Sigmoid colon (tissue), 7 donors: ENCODE data around the gene ERCC6L. TPM values are rescaled to one million over a fixed set of nuclear protein-coding genes. Genes with fewer than 3 reads are reported as not detected.

Source experiments
- DNase-seq: peaks from one replicate; pipeline ENCODE4 v3.0.0-alpha.2; 2019
- H3K27ac ChIP-seq, 4 donors: fragments of 200-600 bp; sonication (generic); one replicate each; pipeline ENCODE4 v1.5.1; 2016 to 2019; ENCODE audit warnings: mild to moderate bottlenecking in 1 of 4
- H3K27me3 ChIP-seq, 3 donors: fragments of 200-600 bp; sonication (generic); one replicate each; pipeline ENCODE4 v1.5.1; 2019; ENCODE audit warnings: mild to moderate bottlenecking in 1 of 3
- H3K36me3 ChIP-seq, 4 donors: fragments of 200-600 bp; sonication (generic); one replicate each; pipeline ENCODE4 v1.5.1; 2016 to 2019
- H3K4me1 ChIP-seq, 4 donors: fragments of 200-600 bp; sonication (generic); one replicate each; pipeline ENCODE4 v1.5.1; 2017 to 2019
- H3K4me3 ChIP-seq, 4 donors: fragments of 200-600 bp; sonication (generic); one replicate each; pipeline ENCODE4 v1.5.1; 2017 to 2019; ENCODE audit warnings: mild to moderate bottlenecking in 2 of 4, moderate library complexity in 1 of 4
- H3K9me3 ChIP-seq, 4 donors: fragments of 200-600 bp in 3 of 4; sonication (generic) in 3 of 4; one replicate each; pipeline versions ENCODE4 v1.5.1 to v1.6.1; 2013 to 2019
- CTCF ChIP-seq, 4 experiments: fragments of 450-650 bp in 3 of 4; fragments of 200-600 bp in 1 of 4; IDR thresholded peaks; one replicate each; pipeline ENCODE4 v1.5.1; 2016 to 2019; ENCODE audit warnings: antibody characterized with exemption in 4 of 4, mild to moderate bottlenecking in 3 of 4, moderate library complexity in 2 of 4
- EP300 ChIP-seq, 4 donors: sonication (generic); formaldehyde crosslinking; IDR thresholded peaks; one replicate each; pipeline ENCODE4 v1.6.1; 2017; ENCODE audit warnings: antibody characterized with exemption in 4 of 4
- POLR2A ChIP-seq, 2 donors: fragments of 450-650 bp; IDR thresholded peaks; one replicate each; pipeline ENCODE4 v1.6.1; 2016; ENCODE audit warnings: antibody characterized with exemption in 2 of 2, mild to moderate bottlenecking in 2 of 2, moderate library complexity in 2 of 2
- POLR2AphosphoS5 ChIP-seq, 4 donors: sonication (generic); formaldehyde crosslinking; IDR thresholded peaks; one replicate each; pipeline ENCODE4 v1.6.1; 2017; ENCODE audit warnings: antibody characterized with exemption in 4 of 4
- WGBS, 2 donors: extraction: QIAGEN DNeasy Blood & Tissue Kit; methylation state at CpG; one replicate each; pipeline ENCODE4 v1.1.7; 2013; 5-methylcytosine and 5-hydroxymethylcytosine counted together
- intact Hi-C: fragments of 100-400 bp; cut with DNase I; formaldehyde crosslinking; loops from one replicate; pipeline ENCODE4 v1.15.1; 2023
- polyA plus RNA-seq, 3 donors: library from polyadenylated mRNA; stranded (reverse); fragments of 200-250 nt; gene quantifications; one replicate each; pipeline ENCODE4 v1.2.3, GENCODE V29; 2013
- total RNA-seq, 4 donors: library from RNA; depleted of rRNA; stranded (reverse); fragments of >200 nt; gene quantifications; one replicate each; pipeline ENCODE4 v1.1.0, GENCODE V29; 2016
- donor health status: healthy with polysubstance abuse.
- donor health status: Bipolar disorder and iron deficiency.
- donor health status: healthy.

The ERCC6L gene
- total and polyA plus RNA-seq, 7 donors = under 0.01 to 2.4 (median 0.20) TPM; not detected in 3

DNA sequence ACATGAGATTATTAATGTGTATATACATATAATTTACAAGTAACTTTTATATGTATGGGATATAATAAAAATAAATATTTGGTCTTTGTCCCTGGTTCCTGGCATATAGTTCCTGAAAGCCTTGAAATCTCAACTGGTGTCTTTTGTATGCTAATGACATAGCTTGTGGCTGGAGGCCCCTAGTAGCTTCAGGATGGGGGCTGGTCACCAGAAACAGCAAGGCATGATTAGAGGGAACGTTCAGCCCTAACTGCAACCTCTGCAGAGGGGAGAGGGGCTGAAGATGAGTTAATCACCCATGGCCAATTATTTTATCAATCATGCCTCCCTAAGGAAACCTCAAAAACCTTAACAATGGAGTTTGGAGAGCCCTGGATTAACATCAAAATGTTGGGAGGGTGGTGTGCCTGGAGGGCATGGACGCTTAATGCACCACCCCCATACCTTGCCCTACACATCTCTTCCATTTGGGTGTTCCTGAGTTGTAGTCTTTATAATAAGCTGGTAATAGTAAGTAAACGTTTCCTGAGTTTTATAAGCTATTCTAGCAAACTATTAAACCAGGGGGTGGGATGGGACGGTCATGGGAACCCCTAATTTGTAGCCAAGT, 35.9 kb downstream of the ERCC6L start:
- Histone ChIP-seq H3K27ac (no peak overlapping the region), H3K4me1 (no peaks in the 10 kb centered on the region), H3K27me3 (no peaks in the 10 kb centered on the region), H3K36me3 (peaks cover 0 to 11% (median 2%) of the 10 kb centered on the region in 4 donors), H3K9me3 (no peaks in the 10 kb centered on the region), H3K4me3 (no peak overlapping the region)
- DNase-seq = no peak
- TF ChIP-seq EP300 (IDR thresholded peaks at IDR 0.05) (no peak), POLR2AphosphoS5 (IDR thresholded peaks at IDR 0.05) (no peak), POLR2A (IDR thresholded peaks at IDR 0.05) (no peak), CTCF (IDR thresholded peaks at IDR 0.05) (no peak)
- 70 to 83% methylated on average over 4 of the region's 4 CpGs for WGBS, 2 donors
- intact Hi-C loops = no loop called here

- peaks cover 0 to 19% (median 2%) of the 10 kb centered on the region in 4 donors for H3K36me3 ChIP-seq
- WGBS, 2 donors = 86 to 91% methylated on average over 7 of the region's 7 CpGs
Observed at GRCh38 chrX:72201836-72202536, 36.8 kb downstream of the ERCC6L start.

GRCh38 chrX:72182924-72183323, 55.9 kb downstream of the ERCC6L start:
- H3K9me3 ChIP-seq = no peaks in the 10 kb centered on the region
- H3K4me1 ChIP-seq = peaks cover 0 to 20% (median 8%) of the 10 kb centered on the region in 4 donors
- H3K27ac ChIP-seq = no peak overlapping the region
- H3K4me3 ChIP-seq = no peak overlapping the region
- H3K36me3 ChIP-seq = no peaks in the 10 kb centered on the region
- WGBS, 2 donors = 88 to 93% methylated on average over 2 of the region's 2 CpGs
- TF ChIP-seq POLR2AphosphoS5 (IDR thresholded peaks at IDR 0.05) = no peak
- TF ChIP-seq EP300 (IDR thresholded peaks at IDR 0.05) = no peak
- no peak for TF ChIP-seq CTCF (IDR thresholded peaks at IDR 0.05)
- TF ChIP-seq POLR2A (IDR thresholded peaks at IDR 0.05) = no peak
- intact Hi-C loops = loop anchor here (5.0 kb wide), 1 partner anchor 166 kb away; no protein-coding TSS in a partner anchor
- H3K27me3 ChIP-seq = no peaks in the 10 kb centered on the region
- no peak for DNase-seq

More at GRCh38 chrX:72201836-72202536, 36.8 kb downstream of the ERCC6L start:
- H3K4me3 ChIP-seq = no peak overlapping the region
- no peaks in the 10 kb centered on the region for H3K4me1 ChIP-seq
- intact Hi-C loops = no loop called here
- no peak overlapping the region for H3K27ac ChIP-seq
- no peaks in the 10 kb centered on the region for H3K27me3 ChIP-seq
- H3K9me3 ChIP-seq = no peaks in the 10 kb centered on the region
- DNase-seq = no peak
- no peak for TF ChIP-seq EP300 (IDR thresholded peaks at IDR 0.05)
- no peak for TF ChIP-seq CTCF (IDR thresholded peaks at IDR 0.05)
- TF ChIP-seq POLR2A (IDR thresholded peaks at IDR 0.05) = no peak
- no peak for TF ChIP-seq POLR2AphosphoS5 (IDR thresholded peaks at IDR 0.05)

DNA sequence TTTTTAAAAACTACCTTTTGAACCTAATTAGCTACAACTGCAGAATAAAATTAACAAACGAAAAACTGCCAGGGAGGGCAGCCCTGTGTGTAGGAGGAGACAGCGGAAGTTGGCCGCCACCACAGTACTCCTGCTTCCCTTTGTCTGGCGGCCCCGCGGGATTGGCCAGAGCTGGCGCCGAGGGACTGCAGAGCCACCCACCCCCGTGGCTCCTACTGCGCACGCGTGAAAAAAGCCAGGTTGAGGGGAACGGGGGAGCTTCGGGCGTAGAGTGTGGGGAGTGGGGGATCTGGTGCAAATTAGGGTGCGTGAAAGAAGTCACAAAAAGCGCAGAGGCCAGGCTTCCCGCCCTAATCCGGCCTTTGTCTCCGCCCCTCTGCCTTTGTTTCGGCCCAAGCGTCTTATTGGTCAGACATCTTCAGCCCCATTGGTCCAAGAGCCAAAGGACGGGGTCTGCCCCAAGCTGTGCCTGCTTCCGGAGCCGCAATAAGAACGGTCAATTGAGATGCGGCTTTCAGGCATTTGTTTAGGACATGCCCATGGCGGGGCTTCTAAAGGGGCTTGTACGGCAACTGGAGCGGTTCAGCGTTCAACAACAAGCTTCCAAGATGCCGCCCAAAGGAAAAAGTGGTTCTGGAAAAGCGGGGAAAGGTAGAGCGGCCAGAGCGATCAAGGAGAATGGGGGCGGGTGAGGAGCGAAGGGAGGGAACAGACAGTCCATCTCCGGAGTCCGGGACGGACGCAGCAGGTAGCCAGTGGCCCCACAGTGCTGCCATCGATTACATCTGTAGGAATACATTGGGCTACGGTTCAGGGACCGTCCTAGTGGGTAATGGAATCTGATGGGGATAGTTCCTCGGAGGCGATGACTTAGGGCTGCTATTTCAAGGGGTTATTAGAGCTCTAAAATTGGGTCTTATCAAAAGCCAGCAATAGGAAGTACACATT, 57.4 kb downstream of the ERCC6L start, which contains the start of gene PIN4:
Gene PIN4, plus strand, starts transcription at position 580 of the 948 bp plus-strand sequence. Its CDS starts 29 bp downstream, at position 609.
- intact Hi-C loops = loop anchor here (2.0 to 5.0 kb wide), 2 partner anchors 51 to 164 kb away; partner anchors contain the start of gene RTL5
- H3K4me3 ChIP-seq = peak within 1 kb of the TSS; percentile 59 to 70 (median 61)
- 0% methylated on average over 46 of the region's 46 CpGs for WGBS, 2 donors
- no peak for TF ChIP-seq EP300 (IDR thresholded peaks at IDR 0.05)
- TF ChIP-seq POLR2AphosphoS5 (IDR thresholded peaks at IDR 0.05) = peak in 3 of 4 donors; percentile 29 to 80 (median 42)
- peak in 1 of 2 donors; percentile 14 for TF ChIP-seq POLR2A (IDR thresholded peaks at IDR 0.05)
- TF ChIP-seq CTCF (IDR thresholded peaks at IDR 0.05) = no peak
- H3K36me3 ChIP-seq = no peaks in the 10 kb centered on the region
- no peaks in the 10 kb centered on the region for H3K9me3 ChIP-seq
- H3K27ac ChIP-seq = peak within 1 kb of the TSS; percentile 72 to 80 (median 78)
- H3K4me1 ChIP-seq = peaks cover 0 to 20% (median 8%) of the 10 kb centered on the region in 4 donors
- no peaks in the 10 kb centered on the region for H3K27me3 ChIP-seq
- peak; percentile 96 for DNase-seq
